Metanephros (tissue), 1 donor: ENCODE measurements around the gene ASAP3. TPM values are rescaled to one million over a fixed set of nuclear protein-coding genes. Genes with fewer than 3 reads are reported as not detected.

Experiments used
- total RNA-seq: library from RNA; depleted of rRNA; stranded (reverse); fragments of >200 nt; gene quantifications from one replicate; pipeline ENCODE4 v1.2.3, GENCODE V29; 2014

Gene ASAP3
- total RNA-seq = 40.1 TPM

GRCh38 chr1:23483321-23484252 lies at the start of gene ASAP3:
ASAP3 (minus strand) TSS chr1:23484179; CDS start chr1:23484133, 46 bp downstream.

DNA sequence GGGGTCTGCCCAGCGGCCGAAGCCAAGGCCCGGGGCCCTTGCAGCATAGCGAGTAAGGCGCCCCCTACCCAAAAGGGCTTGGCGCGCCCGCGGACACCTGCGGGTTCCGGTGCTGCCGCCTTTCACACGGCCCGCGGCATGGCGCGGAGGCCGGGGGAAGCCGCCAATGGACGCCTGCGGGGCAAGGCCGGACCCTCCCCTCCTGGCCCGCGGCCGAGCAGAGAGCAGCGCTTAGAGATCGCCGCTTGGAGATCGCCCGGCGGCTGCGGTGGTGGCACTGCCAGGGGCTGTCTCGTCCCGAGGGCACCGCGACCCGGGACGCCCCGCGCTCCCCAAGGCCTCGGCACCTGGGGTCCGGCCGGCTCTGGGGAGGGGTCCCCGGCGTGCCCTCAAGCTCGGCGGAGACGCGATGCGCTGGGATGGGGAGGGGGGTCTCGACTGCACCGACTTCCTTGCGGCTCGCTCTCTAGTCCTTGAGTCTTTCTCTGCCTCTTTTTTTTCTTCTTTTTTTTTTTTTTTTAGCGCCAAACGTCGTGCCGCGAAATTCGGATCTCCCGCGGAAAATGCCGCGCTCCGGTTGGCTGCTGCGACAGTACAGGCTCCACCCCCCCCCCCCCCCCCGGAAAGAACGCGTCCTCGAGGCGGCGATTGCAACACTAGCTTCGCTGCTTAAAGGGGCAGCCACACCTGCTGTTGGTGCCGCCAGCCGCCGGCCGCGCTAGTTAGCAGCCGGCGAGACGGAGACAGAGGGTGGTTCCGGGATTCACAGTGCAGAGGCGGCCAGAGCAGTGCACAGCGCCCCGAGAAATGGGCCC lies 47.0 kb upstream of the ASAP3 start, which contains the start of gene E2F2:
Gene E2F2 (minus strand): TSS at position 487 of the 815 bp plus-strand sequence. CDS start 440 bp downstream, at position 47.

DNA sequence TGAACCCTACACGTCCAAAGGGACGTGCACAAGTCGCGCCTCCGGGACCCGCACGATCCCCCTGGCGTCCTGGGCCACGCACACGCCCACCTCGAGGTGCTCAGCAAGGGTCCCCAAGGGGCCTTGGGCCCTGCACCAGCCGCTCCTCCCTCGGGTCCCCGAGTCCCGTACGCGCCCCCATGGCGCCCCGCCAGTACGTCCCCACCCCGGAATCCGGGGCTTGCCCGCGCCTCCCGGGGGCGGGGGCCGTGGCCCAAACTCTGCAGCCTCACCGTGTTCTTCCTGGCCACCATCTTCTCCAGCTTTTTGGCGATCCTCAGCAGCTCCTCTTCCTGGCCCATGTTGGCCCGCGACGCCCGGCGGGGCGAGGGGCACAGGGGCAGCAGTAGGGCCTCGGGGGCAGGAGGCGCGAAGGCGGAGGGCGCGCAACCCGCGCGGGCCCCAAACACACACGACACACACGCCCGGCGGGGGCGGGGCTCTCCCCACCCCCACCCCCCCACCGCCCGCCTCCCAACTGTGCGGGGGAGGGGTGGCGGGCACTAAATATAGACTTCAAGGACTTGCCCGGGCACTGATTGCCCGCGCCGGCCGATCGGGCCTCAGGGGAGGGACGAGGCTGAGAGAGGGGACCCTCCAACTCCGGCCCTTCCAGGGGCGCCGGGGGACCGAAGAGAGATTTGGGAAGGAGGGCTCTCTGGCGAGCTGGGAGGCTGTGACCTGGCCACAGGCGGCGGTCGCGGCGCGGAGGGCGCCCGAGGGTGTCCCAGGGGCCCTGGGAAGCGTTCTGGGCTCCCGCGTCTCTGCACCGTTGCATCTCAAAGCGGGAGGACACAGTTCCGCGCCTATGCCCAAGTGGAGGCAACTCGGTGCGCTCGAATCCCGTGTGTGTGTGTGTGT lies 59.4 kb downstream of the ASAP3 start, which contains the start of gene TCEA3:
Gene TCEA3 (minus strand): TSS at position 456 of the 900 bp plus-strand sequence. CDS start 115 bp downstream, at position 341.

Other genes with a start within 250 kb of the ASAP3 start
- gene HNRNPR, start 139.9 kb downstream of the ASAP3 start, total RNA-seq = 111 TPM
- gene ZNF436, start 114.3 kb downstream of the ASAP3 start, total RNA-seq = 28.6 TPM
- 75.4 TPM for gene TCEA3, start 59.4 kb downstream of the ASAP3 start, total RNA-seq
- gene E2F2, start 47.1 kb upstream of the ASAP3 start, total RNA-seq = 9.0 TPM
- 558 TPM for gene ID3, start 75.3 kb upstream of the ASAP3 start, total RNA-seq
- gene RPL11, start 207.6 kb upstream of the ASAP3 start, total RNA-seq = 893 TPM